Measurements from ENCODE around the gene AHCY. TPM values are rescaled to one million over a fixed set of nuclear protein-coding genes. Genes with fewer than 3 reads are reported as not detected.

Gene AHCY
- total RNA-seq, 1 experiment from 2014 or later: 350 TPM

DNA sequence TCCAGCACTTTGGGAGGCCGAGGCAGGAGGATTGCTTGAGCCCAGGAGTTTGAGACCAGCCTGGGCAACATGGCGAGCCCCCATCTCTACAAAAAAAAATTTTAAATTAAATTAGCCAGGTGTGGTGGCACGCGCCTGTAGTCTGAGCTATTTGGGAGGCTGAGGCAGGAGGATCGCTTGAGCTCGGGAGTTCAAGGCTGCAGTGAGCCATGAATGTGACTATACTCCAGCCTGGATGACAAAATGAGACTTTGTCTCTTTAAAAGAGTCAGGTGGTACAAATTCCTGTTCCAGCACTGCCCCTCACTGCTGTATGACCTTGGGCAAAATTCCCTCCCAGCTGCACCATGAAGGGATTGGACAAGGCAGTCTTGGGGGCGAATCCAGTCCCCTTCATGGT lies 28.5 kb downstream of the AHCY start:
- Histone ChIP-seq H3K4me3 (replicated peaks in 1 of 2; ENCODE audit: low read depth in 1 of 2, low read length in 2 of 2) (no peak overlapping the region), H3K9ac (ENCODE audit: low read length) (no peak overlapping the region), H3K9me2 (ENCODE audit: insufficient read depth) (no peaks in the 10 kb centered on the region), H2AFZ (ENCODE audit: low read depth, low read length, poor library complexity, severe bottlenecking) (no peak overlapping the region), H3K79me2 (ENCODE audit: insufficient read depth, low read length) (no peaks in the 10 kb centered on the region), H3K4me2 (ENCODE audit: low read length) (no peak overlapping the region), H3K36me3 (ENCODE audit: control insufficient read depth in 1 of 2, insufficient read depth in 2 of 2, low read length in 2 of 2) (peaks cover 26 to 42% of the 10 kb centered on the region in 2 experiments; a peak in 3 of 4 replicates), H3K27ac (ENCODE audit: low read depth, low read length) (no peak overlapping the region), H3K9me3 (ENCODE audit: control insufficient read depth in 1 of 2, insufficient read depth in 1 of 2, low read depth in 1 of 2, low read length in 2 of 2) (no peaks in the 10 kb centered on the region), H4K20me1 (ENCODE audit: insufficient read depth) (no peaks in the 10 kb centered on the region), H3K4me1 (ENCODE audit: control insufficient read depth in 1 of 2, insufficient read depth in 2 of 2, low read length in 2 of 2) (no peaks in the 10 kb centered on the region), H3K27me3 (ENCODE audit: insufficient read depth, low read length) (no peaks in the 10 kb centered on the region)
- no peak for ATAC-seq
- TF ChIP-seq JUND (IDR thresholded peaks at IDR 0.05) (no peak), EZH2phosphoT487 (IDR thresholded peaks at IDR 0.05; ENCODE audit: borderline replicate concordance) (no peak), CEBPB (IDR thresholded peaks at IDR 0.05; ENCODE audit: low read depth) (no peak), FOSL1 (IDR thresholded peaks at IDR 0.05; ENCODE audit: low read depth) (no peak), CBX3 (IDR thresholded peaks at IDR 0.05; ENCODE audit: low read depth) (no peak), SIN3A (IDR thresholded peaks at IDR 0.05; ENCODE audit: low read depth) (no peak), TCF7L2 (IDR thresholded peaks at IDR 0.05; ENCODE audit: borderline replicate concordance, extremely low read depth, insufficient read depth, insufficient read length) (no peak), ZNF274 (IDR thresholded peaks at IDR 0.05; ENCODE audit: low read depth, low read length) (no peak)
- TF ChIP-seq, protein P1, sequence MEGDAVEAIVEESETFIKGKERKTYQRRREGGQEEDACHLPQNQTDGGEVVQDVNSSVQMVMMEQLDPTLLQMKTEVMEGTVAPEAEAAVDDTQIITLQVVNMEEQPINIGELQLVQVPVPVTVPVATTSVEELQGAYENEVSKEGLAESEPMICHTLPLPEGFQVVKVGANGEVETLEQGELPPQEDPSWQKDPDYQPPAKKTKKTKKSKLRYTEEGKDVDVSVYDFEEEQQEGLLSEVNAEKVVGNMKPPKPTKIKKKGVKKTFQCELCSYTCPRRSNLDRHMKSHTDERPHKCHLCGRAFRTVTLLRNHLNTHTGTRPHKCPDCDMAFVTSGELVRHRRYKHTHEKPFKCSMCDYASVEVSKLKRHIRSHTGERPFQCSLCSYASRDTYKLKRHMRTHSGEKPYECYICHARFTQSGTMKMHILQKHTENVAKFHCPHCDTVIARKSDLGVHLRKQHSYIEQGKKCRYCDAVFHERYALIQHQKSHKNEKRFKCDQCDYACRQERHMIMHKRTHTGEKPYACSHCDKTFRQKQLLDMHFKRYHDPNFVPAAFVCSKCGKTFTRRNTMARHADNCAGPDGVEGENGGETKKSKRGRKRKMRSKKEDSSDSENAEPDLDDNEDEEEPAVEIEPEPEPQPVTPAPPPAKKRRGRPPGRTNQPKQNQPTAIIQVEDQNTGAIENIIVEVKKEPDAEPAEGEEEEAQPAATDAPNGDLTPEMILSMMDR (IDR thresholded peaks at IDR 0.05 in 2 of 3, conservative IDR thresholded peaks at IDR 0.05 in 1 of 3; ENCODE audit: borderline replicate concordance in 1 of 3, insufficient read depth in 1 of 3, low read depth in 2 of 3, low read length in 2 of 3): no peak
- TF ChIP-seq, protein P2, sequence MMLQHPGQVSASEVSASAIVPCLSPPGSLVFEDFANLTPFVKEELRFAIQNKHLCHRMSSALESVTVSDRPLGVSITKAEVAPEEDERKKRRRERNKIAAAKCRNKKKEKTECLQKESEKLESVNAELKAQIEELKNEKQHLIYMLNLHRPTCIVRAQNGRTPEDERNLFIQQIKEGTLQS (IDR thresholded peaks at IDR 0.05): no peak
- TF ChIP-seq, protein P3, sequence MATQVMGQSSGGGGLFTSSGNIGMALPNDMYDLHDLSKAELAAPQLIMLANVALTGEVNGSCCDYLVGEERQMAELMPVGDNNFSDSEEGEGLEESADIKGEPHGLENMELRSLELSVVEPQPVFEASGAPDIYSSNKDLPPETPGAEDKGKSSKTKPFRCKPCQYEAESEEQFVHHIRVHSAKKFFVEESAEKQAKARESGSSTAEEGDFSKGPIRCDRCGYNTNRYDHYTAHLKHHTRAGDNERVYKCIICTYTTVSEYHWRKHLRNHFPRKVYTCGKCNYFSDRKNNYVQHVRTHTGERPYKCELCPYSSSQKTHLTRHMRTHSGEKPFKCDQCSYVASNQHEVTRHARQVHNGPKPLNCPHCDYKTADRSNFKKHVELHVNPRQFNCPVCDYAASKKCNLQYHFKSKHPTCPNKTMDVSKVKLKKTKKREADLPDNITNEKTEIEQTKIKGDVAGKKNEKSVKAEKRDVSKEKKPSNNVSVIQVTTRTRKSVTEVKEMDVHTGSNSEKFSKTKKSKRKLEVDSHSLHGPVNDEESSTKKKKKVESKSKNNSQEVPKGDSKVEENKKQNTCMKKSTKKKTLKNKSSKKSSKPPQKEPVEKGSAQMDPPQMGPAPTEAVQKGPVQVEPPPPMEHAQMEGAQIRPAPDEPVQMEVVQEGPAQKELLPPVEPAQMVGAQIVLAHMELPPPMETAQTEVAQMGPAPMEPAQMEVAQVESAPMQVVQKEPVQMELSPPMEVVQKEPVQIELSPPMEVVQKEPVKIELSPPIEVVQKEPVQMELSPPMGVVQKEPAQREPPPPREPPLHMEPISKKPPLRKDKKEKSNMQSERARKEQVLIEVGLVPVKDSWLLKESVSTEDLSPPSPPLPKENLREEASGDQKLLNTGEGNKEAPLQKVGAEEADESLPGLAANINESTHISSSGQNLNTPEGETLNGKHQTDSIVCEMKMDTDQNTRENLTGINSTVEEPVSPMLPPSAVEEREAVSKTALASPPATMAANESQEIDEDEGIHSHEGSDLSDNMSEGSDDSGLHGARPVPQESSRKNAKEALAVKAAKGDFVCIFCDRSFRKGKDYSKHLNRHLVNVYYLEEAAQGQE (IDR thresholded peaks at IDR 0.05; ENCODE audit: low read depth): no peak
- POLR2A ChIA-PET: no interaction called here
- BruUV-seq (replicated peaks): no TSS peak
- CTCF ChIA-PET: no interaction called here
- RAD21 ChIA-PET (ENCODE audit: low non-redundant PET in 1 of 2, low total read pairs in 2 of 2, uncharacterized antibody in 2 of 2, unreplicated experiment in 2 of 2): no interaction called here
- no peak for DNase-seq (ENCODE audit: low read depth, low spot score)
- intact Hi-C loops (cut with micrococcal nuclease): no loop called here

All from HCT116 (cell line).